IPS DF 19.7 (cell line): ENCODE measurements around the gene NSD1.

Experiments
- DNase-seq: peaks from one replicate; pipeline ENCODE4 v3.0.0-alpha.2; 2013; ENCODE audit warnings: low read depth, low spot score

Gene NSD1, protein sequence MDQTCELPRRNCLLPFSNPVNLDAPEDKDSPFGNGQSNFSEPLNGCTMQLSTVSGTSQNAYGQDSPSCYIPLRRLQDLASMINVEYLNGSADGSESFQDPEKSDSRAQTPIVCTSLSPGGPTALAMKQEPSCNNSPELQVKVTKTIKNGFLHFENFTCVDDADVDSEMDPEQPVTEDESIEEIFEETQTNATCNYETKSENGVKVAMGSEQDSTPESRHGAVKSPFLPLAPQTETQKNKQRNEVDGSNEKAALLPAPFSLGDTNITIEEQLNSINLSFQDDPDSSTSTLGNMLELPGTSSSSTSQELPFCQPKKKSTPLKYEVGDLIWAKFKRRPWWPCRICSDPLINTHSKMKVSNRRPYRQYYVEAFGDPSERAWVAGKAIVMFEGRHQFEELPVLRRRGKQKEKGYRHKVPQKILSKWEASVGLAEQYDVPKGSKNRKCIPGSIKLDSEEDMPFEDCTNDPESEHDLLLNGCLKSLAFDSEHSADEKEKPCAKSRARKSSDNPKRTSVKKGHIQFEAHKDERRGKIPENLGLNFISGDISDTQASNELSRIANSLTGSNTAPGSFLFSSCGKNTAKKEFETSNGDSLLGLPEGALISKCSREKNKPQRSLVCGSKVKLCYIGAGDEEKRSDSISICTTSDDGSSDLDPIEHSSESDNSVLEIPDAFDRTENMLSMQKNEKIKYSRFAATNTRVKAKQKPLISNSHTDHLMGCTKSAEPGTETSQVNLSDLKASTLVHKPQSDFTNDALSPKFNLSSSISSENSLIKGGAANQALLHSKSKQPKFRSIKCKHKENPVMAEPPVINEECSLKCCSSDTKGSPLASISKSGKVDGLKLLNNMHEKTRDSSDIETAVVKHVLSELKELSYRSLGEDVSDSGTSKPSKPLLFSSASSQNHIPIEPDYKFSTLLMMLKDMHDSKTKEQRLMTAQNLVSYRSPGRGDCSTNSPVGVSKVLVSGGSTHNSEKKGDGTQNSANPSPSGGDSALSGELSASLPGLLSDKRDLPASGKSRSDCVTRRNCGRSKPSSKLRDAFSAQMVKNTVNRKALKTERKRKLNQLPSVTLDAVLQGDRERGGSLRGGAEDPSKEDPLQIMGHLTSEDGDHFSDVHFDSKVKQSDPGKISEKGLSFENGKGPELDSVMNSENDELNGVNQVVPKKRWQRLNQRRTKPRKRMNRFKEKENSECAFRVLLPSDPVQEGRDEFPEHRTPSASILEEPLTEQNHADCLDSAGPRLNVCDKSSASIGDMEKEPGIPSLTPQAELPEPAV (N-terminal part only)

DNA sequence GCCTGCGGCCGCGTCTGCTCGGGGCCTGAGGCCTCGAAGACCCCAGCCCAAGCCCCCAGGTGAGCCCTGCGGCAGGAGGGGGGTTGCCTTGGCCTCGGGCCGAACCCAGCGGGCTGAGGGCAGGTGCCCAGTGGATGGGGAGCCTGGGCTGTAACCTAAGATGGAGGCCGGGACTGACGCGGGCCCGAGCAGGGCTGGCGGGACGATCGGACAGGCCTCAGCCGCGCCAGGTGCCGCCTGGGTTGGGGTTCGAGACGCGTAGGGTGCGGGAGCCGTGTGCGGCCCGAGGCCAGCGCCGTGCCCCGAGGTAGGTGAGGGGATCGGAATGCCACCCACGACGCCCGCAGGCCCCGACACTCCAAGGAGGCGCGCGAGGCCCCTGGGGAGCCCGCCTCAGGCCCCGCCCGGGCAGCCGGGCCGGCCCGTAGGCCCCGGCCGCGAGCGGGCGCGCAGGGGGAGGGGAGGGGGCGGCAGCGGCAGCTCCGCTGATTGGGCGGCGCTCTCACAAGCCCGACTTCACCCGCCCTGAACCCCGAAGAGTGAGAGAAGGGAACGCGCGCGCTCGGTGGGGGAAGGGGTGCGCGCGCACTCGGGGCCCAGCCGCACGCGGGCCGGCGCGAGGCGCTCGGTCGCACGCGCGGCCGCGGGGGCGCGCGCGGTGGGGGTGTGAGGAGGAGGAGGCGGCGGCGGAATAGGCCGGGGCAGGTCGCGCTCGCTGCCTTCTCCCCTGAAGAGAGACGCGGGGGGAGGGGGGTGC is at the start of gene NSD1:
TSS of gene NSD1 (plus strand) at position 678 of the 757 bp plus-strand sequence. CDS start 1,331 bp downstream, outside the sequence.
- DNase-seq = no peak

DNA sequence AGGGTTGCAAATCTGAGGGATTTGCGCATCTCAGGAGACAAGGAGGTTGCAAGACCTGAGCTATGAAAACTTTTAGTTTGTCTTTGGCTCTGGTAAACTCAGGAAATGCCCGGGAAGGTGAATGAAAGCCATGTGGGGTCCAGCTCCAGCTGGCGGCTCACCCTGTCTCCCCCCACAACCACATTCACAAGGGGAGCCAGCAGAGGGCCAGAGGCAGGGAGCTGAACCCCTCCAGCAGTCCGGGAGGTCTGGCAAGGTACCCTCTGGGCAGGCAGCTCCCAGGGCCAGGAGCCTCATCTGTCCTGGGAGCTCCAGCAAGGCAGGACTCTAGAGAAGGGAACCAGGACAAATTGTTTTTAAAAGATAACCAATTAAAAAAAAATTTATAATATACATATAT is 49.4 kb upstream of the NSD1 start:
- DNase-seq = no peak

DNA sequence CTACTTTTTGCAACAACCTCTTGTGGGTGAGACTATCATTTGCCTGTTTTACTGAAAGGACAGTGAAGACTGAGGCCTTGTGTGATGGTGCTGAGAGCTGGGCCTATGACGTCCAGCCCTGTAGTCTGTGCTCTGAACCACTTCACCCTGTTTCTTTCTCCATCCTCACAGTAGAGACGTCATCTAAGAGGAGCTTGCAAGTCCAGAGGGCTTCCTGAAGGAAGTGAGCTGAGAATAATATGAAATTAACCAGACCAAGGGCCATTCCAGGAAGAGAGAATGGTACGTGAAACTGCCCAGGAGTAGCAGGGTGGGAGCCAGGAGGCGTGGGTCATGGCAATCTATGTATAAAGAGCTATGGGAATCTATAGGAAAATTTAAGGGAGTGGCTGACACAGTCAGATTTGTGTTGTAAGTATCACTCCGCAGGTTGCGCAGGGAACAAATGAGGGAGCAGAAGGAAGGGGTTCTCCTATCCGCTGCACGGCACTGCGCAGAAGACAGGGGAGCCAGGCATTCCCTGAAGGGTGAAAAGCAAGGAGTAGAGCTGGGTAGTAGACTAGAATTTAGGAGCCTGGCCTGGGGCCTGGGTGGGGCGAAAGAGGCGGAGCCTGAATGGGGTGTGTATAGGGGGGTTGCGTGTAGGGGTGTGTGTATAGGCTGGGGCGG is 47.5 kb upstream of the NSD1 start:
- peak; percentile 65 for DNase-seq

DNA sequence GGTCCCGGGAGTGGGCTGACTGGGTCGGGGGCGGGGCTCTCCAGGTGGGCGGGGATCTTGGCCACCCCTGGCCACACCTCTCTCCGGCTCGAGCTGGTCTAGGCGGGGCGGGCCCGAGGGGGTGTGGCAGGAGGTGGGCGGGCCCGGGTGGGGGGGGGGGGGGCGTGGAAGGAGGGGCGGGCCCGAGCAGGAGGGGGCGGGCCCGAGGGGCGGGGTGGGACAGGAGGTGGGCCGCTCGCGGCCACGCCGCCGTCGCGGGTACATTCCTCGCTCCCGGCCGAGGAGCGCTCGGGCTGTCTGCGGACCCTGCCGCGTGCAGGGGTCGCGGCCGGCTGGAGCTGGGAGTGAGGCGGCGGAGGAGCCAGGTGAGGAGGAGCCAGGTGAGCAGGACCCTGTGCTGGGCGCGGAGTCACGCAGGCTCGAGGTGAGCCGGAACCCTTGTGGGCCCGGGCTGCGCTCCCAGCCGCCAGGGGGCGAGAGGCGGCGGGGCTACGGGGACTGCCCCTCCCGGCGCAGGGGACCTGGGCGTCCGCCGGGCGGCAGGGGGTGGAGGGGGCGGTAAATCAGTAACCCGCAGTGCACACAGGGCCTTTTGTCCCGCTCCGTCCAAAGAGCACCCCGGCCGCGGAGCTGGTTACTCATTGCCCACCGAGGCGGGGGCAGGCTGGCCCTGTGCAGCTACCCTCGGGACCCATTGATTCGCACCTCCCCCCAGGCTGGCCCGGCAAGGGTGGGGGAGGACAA is 46.7 kb upstream of the NSD1 start, which contains the start of gene FGFR4:
TSS of gene FGFR4 (plus strand) at position 262 of the 744 bp plus-strand sequence. CDS start 2,688 bp downstream, outside the sequence.
- no peak for DNase-seq

DNA sequence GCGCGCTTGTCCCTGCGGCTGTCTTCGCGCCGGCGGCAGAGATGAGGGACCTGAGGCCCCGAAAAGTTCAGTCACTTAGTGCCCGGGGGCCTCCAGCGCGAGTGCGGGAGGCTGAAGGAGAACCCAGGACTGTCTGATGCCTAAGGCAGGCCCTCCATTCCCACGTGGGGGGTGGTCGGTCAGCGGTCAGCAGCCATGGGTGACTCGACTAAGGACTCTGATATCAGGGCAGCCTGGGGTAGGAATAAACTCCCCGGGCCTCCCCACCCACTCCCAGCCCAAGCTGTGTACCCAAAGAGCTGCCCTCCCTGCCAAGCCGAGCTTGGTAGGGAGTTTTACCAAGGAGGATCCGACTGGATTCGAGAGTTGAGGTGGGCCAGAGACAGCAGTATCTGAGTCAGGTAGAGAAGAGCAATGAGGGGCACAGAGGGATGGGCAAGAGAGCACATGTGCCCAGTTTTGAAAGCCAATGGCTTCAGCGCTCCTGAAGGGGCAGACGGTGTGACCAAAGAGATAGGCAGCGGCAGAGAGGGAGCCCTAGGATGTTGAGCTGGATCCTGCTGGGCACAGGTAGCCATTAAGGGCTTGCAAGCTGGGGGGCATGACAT is 46.1 kb upstream of the NSD1 start:
- DNase-seq = no peak

DNA sequence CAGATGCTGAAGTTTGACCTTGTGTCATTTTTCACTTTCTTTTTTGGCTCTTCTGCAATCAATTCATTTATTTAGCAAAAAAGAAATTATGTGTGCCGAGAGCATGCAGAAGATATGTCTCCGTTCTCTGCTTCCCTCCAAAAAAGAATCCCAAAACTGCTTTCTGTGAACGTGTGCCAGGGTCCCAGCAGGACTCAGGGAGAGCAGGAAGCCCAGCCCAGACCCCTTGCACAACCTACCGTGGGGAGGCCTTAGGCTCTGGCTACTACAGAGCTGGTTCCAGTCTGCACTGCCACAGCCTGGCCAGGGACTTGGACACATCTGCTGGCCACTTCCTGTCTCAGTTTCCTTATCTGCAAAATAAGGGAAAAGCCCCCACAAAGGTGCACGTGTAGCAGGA is 44.4 kb upstream of the NSD1 start:
- no peak for DNase-seq

DNA sequence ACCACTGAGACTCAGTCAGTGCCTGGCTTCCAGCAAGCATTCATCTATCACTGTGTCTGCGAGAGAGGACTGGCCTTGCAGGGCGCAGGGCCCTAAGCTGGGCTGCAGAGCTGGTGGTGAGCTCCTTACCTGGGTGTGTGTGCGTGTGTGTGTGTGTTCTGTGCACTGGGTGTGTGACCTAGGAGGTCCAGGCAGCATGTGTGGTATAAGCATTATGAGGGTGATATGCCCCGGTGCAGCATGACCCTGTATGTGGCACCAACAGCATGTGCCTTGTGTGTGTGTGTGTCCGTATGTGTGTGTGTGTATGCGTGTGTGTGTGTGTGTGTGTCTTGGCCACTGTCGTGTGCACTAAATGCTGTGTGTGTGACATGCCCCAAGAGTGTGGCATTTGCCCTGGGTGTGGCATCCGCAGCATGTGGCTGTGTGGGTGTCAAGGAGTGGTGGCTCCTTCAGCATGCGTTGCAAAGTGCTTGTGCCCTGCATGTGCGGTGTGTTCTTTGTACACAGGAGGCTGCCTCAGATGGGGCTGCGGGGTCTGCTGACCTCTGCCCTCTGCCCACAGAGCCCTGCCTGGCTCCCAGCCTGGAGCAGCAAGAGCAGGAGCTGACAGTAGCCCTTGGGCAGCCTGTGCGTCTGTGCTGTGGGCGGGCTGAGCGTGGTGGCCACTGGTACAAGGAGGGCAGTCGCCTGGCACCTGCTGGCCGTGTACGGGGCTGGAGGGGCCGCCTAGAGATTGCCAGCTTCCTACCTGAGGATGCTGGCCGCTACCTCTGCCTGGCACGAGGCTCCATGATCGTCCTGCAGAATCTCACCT is 43.5 kb upstream of the NSD1 start:
- no peak for DNase-seq

DNA sequence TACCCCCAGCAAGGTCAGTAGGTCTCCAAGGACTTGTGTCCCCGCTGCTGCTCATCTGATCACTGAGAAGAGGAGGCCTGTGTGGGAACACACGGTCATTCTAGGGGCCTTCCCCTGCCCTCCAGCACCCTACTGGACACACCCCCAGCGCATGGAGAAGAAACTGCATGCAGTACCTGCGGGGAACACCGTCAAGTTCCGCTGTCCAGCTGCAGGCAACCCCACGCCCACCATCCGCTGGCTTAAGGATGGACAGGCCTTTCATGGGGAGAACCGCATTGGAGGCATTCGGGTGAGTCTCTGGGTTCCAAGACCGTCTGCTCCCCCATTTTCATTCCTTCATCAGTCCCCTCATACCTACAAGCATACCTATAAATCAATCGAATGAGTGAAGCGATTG is 42.8 kb upstream of the NSD1 start:
- DNase-seq = no peak

DNA sequence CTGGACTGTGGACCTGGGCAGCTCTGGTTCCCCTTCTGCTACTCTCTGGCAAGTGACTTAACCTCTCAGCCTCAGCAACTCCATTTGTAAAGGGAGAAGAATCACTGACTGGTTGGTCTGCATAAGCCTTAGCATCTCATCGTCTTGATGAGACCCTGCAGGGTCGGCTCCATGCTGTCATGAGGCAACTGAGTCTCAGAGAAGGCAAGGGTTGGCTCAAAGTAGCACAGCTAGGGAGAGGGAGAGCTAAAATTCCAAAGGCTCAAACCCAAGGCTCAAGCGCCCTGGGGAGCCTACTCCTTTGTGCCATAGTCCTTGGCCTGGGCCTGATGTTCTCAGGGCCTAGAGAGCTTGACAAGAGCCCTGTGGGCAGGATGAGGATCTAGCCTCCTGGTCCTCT is 42.3 kb upstream of the NSD1 start:
- DNase-seq = no peak

DNA sequence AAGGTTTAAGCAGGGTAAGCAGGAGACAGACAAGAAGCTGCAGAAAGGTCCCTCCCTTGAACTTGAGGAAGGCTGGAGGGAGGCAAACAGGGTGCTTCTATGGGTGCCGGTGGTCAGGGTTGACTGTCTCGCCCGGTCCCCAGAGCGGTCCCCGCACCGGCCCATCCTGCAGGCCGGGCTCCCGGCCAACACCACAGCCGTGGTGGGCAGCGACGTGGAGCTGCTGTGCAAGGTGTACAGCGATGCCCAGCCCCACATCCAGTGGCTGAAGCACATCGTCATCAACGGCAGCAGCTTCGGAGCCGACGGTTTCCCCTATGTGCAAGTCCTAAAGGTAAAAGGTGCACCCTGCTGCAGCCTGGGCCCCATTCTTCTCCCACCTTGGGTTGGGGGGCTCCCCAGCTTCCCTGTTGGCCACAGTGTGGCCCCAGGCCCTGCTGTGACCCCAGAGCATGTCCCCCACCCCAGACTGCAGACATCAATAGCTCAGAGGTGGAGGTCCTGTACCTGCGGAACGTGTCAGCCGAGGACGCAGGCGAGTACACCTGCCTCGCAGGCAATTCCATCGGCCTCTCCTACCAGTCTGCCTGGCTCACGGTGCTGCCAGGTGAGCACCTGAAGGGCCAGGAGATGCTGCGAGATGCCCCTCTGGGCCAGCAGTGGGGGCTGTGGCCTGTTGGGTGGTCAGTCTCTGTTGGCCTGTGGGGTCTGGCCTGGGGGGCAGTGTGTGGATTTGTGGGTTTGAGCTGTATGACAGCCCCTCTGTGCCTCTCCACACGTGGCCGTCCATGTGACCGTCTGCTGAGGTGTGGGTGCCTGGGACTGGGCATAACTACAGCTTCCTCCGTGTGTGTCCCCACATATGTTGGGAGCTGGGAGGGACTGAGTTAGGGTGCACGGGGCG is 41.1 kb upstream of the NSD1 start:
- no peak for DNase-seq

DNA sequence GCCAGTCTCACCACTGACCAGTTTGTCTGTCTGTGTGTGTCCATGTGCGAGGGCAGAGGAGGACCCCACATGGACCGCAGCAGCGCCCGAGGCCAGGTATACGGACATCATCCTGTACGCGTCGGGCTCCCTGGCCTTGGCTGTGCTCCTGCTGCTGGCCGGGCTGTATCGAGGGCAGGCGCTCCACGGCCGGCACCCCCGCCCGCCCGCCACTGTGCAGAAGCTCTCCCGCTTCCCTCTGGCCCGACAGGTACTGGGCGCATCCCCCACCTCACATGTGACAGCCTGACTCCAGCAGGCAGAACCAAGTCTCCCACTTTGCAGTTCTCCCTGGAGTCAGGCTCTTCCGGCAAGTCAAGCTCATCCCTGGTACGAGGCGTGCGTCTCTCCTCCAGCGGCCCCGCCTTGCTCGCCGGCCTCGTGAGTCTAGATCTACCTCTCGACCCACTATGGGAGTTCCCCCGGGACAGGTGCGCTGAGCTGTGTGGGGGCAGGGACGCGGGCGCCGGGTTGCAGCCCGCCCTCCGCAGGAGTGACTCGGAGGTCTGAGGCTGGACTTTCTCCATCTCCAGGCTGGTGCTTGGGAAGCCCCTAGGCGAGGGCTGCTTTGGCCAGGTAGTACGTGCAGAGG is 40.4 kb upstream of the NSD1 start:
- DNase-seq = no peak

DNA sequence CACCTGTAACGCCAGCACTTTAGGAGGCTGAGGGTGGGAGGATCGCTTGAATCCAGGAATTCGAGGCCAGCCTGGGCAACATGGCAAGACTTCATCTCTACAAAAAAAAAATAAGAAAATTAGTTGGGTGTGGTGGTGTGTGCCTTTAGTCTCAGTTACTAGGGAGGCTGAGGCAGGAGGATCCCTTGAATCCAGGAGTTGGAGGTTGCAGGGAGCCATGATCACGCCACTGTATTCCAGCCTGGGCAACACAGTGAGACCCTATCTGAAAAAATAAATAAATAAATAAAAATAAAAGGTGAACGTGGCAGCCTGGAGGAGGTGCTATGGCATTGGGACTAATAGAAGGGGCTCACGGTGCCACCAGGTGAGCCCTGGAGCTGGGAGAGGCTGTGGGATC is 39.8 kb upstream of the NSD1 start:
- no peak for DNase-seq

DNA sequence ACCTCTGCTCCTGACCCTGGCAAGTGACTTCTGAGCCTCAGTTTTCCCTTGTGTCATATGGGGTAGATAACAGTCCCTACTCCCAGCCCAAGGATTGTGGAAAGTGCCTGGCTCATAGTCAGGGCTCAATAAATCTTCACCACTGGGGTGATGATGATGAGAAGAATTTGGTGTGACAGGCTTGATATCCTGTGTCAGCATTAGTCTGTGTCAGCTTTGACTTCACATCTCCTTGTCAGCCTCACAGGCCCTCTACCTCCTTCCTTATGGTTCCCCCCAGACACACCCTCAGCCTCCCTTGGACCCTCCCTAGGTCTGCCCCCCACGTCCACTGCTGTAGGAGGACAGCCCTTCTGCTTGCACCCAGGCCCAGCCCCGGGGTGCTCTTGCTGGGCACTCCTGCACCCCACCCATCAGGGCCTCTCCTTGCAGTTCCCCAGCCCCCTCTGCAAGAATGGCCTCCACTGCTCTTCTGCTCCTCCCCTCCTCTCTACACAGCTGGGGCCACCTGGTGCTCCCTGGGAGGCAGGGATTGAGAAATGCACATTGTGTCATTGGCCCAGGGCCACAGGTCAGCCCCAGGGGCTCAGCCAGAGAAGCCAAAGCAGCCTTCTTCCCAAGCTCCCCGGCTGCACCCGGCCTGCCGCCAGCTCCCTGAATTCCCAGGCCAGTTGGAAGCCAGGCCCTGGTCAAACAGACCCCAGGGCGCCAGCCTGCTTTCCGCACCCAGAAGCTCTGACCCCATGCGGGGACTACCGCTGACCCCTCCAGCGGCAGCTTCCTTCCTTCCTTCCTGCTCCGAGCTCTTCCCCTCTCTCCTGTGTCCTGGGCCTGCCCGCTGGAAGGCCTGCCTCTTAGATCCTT is 39.1 kb upstream of the NSD1 start:
- DNase-seq = no peak

DNA sequence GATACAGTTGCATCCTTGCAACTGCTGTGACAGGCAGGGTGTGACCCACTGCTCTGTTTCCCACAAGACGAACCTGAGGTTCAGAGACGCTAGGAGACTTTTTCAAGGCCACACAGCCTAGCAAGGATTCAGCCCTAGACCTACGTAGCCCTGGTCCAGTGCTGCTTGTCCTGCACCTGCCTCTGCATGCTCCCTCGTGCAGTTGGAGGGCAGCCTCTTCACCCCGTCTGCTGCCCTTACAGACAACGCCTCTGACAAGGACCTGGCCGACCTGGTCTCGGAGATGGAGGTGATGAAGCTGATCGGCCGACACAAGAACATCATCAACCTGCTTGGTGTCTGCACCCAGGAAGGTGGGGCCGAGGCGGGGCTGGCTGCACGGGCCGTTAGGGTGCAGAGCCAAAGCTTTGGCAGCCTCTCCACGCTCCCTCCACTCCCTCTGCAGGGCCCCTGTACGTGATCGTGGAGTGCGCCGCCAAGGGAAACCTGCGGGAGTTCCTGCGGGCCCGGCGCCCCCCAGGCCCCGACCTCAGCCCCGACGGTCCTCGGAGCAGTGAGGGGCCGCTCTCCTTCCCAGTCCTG is 38.4 kb upstream of the NSD1 start:
- no peak for DNase-seq

DNA sequence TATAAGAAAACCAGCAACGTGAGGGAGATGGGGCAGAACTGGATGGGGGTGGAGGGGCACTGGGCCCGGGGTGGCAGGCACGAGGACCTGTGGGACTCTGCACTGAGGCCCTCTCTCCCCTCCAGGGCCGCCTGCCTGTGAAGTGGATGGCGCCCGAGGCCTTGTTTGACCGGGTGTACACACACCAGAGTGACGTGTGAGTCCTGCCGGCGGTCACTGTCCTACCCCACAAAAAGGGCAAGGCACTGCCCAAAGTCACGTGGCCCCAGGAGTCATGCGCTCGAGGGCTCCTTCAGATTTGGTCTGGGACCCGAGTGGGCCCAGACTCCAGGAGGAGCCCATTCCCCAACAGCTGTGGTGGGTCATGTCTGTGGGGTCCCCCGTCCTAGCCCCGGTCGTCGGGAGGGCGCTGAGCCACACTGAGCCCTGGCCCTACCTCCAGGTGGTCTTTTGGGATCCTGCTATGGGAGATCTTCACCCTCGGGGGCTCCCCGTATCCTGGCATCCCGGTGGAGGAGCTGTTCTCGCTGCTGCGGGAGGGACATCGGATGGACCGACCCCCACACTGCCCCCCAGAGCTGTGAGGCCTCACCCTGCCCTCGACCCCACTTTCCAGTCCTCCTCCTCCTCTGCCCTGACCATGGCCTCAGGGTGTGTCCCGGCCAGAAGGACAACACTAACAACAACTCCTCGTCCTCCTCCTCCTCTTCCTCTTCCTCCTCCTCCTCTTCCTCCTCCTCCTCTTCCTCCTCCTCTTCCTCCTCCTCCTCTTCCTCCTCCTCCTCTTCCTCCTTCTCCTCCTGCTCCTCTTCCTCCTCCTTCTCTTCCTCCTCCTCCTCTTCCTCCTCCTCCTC is 37.2 kb upstream of the NSD1 start:
- DNase-seq = no peak
